ENCODE data around the gene CXCR6. TPM values are rescaled to one million over a fixed set of nuclear protein-coding genes. Genes with fewer than 3 reads are reported as not detected.

The CXCR6 gene
- total RNA-seq, 2 experiments from 2014 or later, result 49.7 to 109 TPM

GRCh38 chr3:45929042-45929679 lies 14.1 kb upstream of the CXCR6 start:
- Mint-ChIP-seq H3K4me3 (no peak overlapping the region), H3K27me3 (no peaks in the 10 kb centered on the region), H3K27ac (no peak overlapping the region), H3K4me1 (peaks cover 3% of the 10 kb centered on the region), H3K36me3 (peaks cover 60% of the 10 kb centered on the region), H3K9me3 (ENCODE audit: low read depth) (no peaks in the 10 kb centered on the region)
- peak; percentile 79 for DNase-seq
- ATAC-seq, result peak; percentile 99
- CTCF ChIA-PET, result interaction anchor here (0.6 to 30.7 kb wide), 45 partner anchors 8 to 945 kb away, joined by 3 to 708 read pairs (median 4); partner anchors contain the start of genes CXCR6, FYCO1 and LZTFL1

- no peak for DNase-seq
- ATAC-seq, result no peak
- no peaks in the 10 kb centered on the region for H3K27me3 Mint-ChIP-seq
- CTCF ChIA-PET, result interaction anchor here (0.8 to 30.7 kb wide), 4 partner anchors 68 to 170 kb away, joined by 3 to 708 read pairs (median 4); no protein-coding TSS in a partner anchor
- no peaks in the 10 kb centered on the region for H3K9me3 Mint-ChIP-seq (ENCODE audit: low read depth)
- H3K4me1 Mint-ChIP-seq, result peaks cover 3% of the 10 kb centered on the region
- H3K36me3 Mint-ChIP-seq, result peaks cover 64% of the 10 kb centered on the region
- H3K4me3 Mint-ChIP-seq, result no peak overlapping the region
- H3K27ac Mint-ChIP-seq, result no peak overlapping the region
Observed at GRCh38 chr3:45931496-45931895, 11.8 kb upstream of the CXCR6 start.

GRCh38 chr3:45932112-45932511 lies 11.2 kb upstream of the CXCR6 start:
- Mint-ChIP-seq H3K27ac (no peak overlapping the region), H3K4me3 (no peak overlapping the region), H3K27me3 (no peaks in the 10 kb centered on the region), H3K4me1 (peaks cover 3% of the 10 kb centered on the region), H3K36me3 (peaks cover 63% of the 10 kb centered on the region), H3K9me3 (ENCODE audit: low read depth) (no peaks in the 10 kb centered on the region)
- DNase-seq (no peak), ATAC-seq (no peak)
- CTCF ChIA-PET, result interaction anchor here (0.8 to 30.7 kb wide), 4 partner anchors 67 to 170 kb away, joined by 3 to 708 read pairs (median 4); no protein-coding TSS in a partner anchor

- CTCF ChIA-PET, result interaction anchor here (0.7 to 30.7 kb wide), 2 partner anchors 145 to 171 kb away, joined by 3 to 708 read pairs; no protein-coding TSS in a partner anchor
- H3K27ac Mint-ChIP-seq, result no peak overlapping the region
- ATAC-seq (no peak), DNase-seq (no peak)
- H3K4me1 Mint-ChIP-seq, result peaks cover 12% of the 10 kb centered on the region
- H3K36me3 Mint-ChIP-seq, result peaks cover 56% of the 10 kb centered on the region
- no peaks in the 10 kb centered on the region for H3K27me3 Mint-ChIP-seq
- H3K4me3 Mint-ChIP-seq, result no peak overlapping the region
- no peaks in the 10 kb centered on the region for H3K9me3 Mint-ChIP-seq (ENCODE audit: low read depth)
Observed at GRCh38 chr3:45933591-45933990, 9.7 kb upstream of the CXCR6 start.

DNA sequence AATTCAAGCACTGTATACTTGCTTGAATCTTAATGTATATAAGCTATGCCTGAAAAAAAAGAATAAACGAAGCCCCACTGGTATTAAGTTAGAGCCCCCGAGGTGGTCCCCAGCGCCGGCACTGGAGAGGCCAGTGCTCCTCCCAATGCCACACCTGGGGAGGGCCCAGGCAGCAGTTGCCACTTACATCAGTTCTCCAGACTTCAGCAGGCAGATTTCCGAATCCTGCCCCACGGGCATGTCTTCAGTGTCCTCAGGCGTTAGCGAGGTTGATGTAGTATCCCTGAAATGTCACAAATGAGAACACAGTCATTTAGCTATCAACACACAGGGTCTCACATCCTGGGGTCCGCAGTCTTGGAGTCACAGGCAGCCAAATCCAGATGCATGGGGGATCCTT lies 7.0 kb upstream of the CXCR6 start:
- peaks cover 34% of the 10 kb centered on the region for H3K4me1 Mint-ChIP-seq
- ATAC-seq, result no peak
- CTCF ChIA-PET, result interaction anchor here (30.7 kb wide), 1 partner anchor 142 kb away, joined by 708 read pairs; no protein-coding TSS in a partner anchor
- H3K27me3 Mint-ChIP-seq, result no peaks in the 10 kb centered on the region
- H3K9me3 Mint-ChIP-seq (ENCODE audit: low read depth), result peaks cover 2% of the 10 kb centered on the region
- no peak overlapping the region for H3K27ac Mint-ChIP-seq
- DNase-seq, result no peak
- H3K36me3 Mint-ChIP-seq, result peaks cover 55% of the 10 kb centered on the region
- no peak overlapping the region for H3K4me3 Mint-ChIP-seq

DNA sequence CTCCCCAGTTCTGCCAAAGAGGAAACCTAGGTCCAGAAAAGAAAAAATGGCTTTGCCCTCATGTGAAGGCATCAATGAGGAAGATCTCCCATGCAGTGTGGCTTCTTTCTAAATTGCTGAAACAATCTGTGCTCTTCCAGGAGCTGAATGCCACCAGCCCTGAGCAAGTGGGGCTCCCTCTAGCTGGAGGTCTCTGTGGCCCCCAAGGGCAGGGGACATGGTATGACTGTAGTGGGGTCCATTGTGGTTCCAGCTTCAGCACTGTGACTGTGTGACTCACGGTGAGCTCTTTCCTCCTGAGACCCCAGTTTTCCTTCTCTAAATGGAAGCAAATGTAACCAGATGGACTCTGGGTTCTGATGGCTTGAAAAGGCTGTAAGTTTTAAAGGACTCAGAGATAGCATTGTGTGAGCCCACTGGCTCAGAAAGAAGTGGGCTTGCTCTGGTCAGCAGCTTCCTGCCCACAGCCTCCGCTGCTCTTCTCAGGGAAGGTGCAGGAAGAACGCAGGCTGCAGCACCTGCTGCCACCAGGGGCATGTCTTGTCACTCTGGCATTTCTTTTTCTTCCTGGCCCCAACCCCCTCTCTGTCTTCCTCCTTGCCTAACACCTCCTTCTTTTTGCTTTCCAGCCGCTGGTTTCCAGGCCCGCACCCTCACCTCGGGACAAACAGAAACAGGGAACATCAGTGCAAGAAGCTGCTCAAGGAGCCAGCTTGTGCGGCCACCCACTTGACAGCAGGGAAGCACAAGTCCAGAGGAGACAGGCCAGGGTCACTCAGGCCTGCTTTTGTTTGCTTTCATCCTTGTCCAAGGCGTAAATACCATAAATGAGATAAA lies 5.8 kb upstream of the CXCR6 start:
- no peak for ATAC-seq
- H3K9me3 Mint-ChIP-seq (ENCODE audit: low read depth), result peaks cover 2% of the 10 kb centered on the region

DNA sequence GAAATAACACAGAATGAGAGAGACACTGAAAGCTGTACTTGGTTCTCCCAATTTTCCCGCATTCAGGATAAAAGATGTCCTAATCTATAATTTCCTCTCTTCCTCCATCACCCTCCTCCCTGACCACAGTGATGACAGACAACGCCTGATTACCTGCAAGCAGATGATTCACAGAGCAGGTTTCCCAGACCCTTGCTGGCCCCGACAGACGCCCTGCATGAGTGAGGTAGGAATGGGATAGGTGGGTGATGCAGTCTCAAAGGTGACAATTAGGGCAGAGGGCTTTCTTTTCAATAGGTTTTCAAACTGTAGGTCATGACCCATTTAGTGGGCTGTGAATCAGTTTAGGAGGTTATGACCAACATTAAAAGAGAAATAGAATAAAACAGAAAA lies 5.2 kb upstream of the CXCR6 start:
- H3K36me3 Mint-ChIP-seq, result peaks cover 52% of the 10 kb centered on the region
- DNase-seq, result no peak
- H3K4me3 Mint-ChIP-seq, result no peak overlapping the region
- ATAC-seq, result no peak
- peaks cover 49% of the 10 kb centered on the region for H3K4me1 Mint-ChIP-seq
- CTCF ChIA-PET, result interaction anchor here (0.6 to 30.7 kb wide), 33 partner anchors 9 to 620 kb away, joined by 3 to 708 read pairs (median 5); partner anchors contain the start of genes CCR1, CCR5, CCR5AS and CCRL2
- peaks cover 2% of the 10 kb centered on the region for H3K9me3 Mint-ChIP-seq (ENCODE audit: low read depth)
- no peak overlapping the region for H3K27ac Mint-ChIP-seq
- no peaks in the 10 kb centered on the region for H3K27me3 Mint-ChIP-seq

More for the DNA sequence above, 5.8 kb upstream of the CXCR6 start:
- Mint-ChIP-seq H3K27ac (no peak overlapping the region), H3K27me3 (no peaks in the 10 kb centered on the region), H3K4me1 (peaks cover 43% of the 10 kb centered on the region), H3K4me3 (no peak overlapping the region), H3K36me3 (peaks cover 55% of the 10 kb centered on the region)
- CTCF ChIA-PET, result interaction anchor here (0.8 to 30.7 kb wide), 11 partner anchors 8 to 441 kb away, joined by 3 to 708 read pairs (median 8); no protein-coding TSS in a partner anchor
- no peak for DNase-seq

- H3K9me3 Mint-ChIP-seq (ENCODE audit: low read depth), result peaks cover 2% of the 10 kb centered on the region
- H3K4me1 Mint-ChIP-seq, result peaks cover 58% of the 10 kb centered on the region
- DNase-seq (peak; percentile 93), ATAC-seq (peak; percentile 79)
- H3K27ac Mint-ChIP-seq, result peak overlapping the region; percentile 57
- H3K4me3 Mint-ChIP-seq, result no peak overlapping the region
- CTCF ChIA-PET, result interaction anchor here (0.6 to 30.7 kb wide), 45 partner anchors 9 to 619 kb away, joined by 3 to 708 read pairs (median 4); partner anchors contain the start of genes CCR1, CCR5, CCR5AS and CCRL2
- H3K27me3 Mint-ChIP-seq, result no peaks in the 10 kb centered on the region
- H3K36me3 Mint-ChIP-seq, result peaks cover 52% of the 10 kb centered on the region
Observed at GRCh38 chr3:45938864-45939263, 4.4 kb upstream of the CXCR6 start.

- Mint-ChIP-seq H3K9me3 (ENCODE audit: low read depth) (peaks cover 2% of the 10 kb centered on the region), H3K27me3 (no peaks in the 10 kb centered on the region), H3K4me1 (peaks cover 60% of the 10 kb centered on the region), H3K4me3 (no peak overlapping the region), H3K27ac (peak overlapping the region; percentile 57), H3K36me3 (peaks cover 49% of the 10 kb centered on the region)
- ATAC-seq (no peak), DNase-seq (no peak)
- CTCF ChIA-PET, result interaction anchor here (0.6 to 30.7 kb wide), 41 partner anchors 9 to 619 kb away, joined by 3 to 708 read pairs (median 4); partner anchors contain the start of genes CCR1, CCR5, CCR5AS and CCRL2
Observed at GRCh38 chr3:45939341-45939771, 3.9 kb upstream of the CXCR6 start.

GRCh38 chr3:45940004-45940780 lies 3.1 kb upstream of the CXCR6 start:
- no peak for DNase-seq
- no peak overlapping the region for H3K27ac Mint-ChIP-seq
- no peak for ATAC-seq
- peaks cover 67% of the 10 kb centered on the region for H3K4me1 Mint-ChIP-seq
- no peaks in the 10 kb centered on the region for H3K27me3 Mint-ChIP-seq
- H3K4me3 Mint-ChIP-seq, result no peak overlapping the region
- H3K9me3 Mint-ChIP-seq (ENCODE audit: low read depth), result peaks cover 2% of the 10 kb centered on the region
- H3K36me3 Mint-ChIP-seq, result peaks cover 49% of the 10 kb centered on the region
- CTCF ChIA-PET, result interaction anchor here (0.6 to 30.7 kb wide), 16 partner anchors 8 to 907 kb away, joined by 3 to 708 read pairs (median 8); partner anchors contain the start of gene CCR1

DNA sequence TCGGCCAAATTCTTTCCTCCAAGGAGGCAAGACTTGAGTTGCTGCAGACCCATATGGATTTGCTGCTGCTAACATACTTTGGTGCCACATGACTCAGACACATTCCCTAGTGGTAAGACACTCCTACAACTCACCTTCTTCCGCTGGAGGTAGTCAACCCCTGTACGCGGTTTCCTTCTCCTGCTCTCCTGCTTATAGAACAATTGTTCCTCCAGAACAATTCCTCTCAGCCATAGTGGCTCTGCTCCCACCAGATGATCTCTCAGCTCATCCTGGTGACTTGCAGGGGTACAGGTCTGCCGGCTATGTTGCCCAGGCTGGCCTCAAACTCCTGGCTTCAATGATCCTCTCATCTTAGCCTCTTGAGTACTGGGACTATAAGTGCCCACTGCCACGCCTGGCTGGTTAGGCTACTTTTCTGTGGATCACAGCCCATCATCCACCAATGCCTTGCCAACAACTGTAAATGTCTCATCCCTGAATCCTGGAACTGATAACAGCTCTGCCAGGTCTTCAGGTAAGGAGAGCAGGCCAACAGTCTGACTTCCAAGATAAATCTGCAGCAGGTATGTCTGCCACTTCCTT lies 2.4 kb upstream of the CXCR6 start:
- DNase-seq (no peak), ATAC-seq (no peak)
- Mint-ChIP-seq H3K27me3 (no peaks in the 10 kb centered on the region), H3K36me3 (peaks cover 49% of the 10 kb centered on the region), H3K27ac (no peak overlapping the region), H3K4me3 (no peak overlapping the region), H3K4me1 (peaks cover 74% of the 10 kb centered on the region), H3K9me3 (ENCODE audit: low read depth) (peaks cover 2% of the 10 kb centered on the region)
- CTCF ChIA-PET, result interaction anchor here (1.3 to 30.7 kb wide), 4 partner anchors 21 to 267 kb away, joined by 4 to 708 read pairs (median 11); partner anchors contain the start of gene CCR1

All from activated CD8-positive, alpha-beta memory T cell treated with anti-CD3 and anti-CD28 coated beads, Interleukin-2, amount 10 ng/mL, durations not matched to agents 7 days and 5 days (primary cell).